Skeletal muscle tissue (tissue), 4 donors: ENCODE results near the gene KCNMA1. TPM values are rescaled to one million over a fixed set of nuclear protein-coding genes. Genes with fewer than 3 reads are reported as not detected.
A peak's percentile ranks its signal among the peaks of the same experiment; 100 is the strongest.

Experiments used
- H3K27ac ChIP-seq: one replicate; pipeline ENCODE4 v1.7.0; 2013; ENCODE audit warnings: mild to moderate bottlenecking, low read depth, low read length, inconsistent platforms
- H3K27me3 ChIP-seq, 3 donors: one replicate each; pipeline ENCODE4 v1.7.0; 2013; ENCODE audit warnings: low read length in 3 of 3; ENCODE audit not compliant: control insufficient read depth in 3 of 3, insufficient read depth in 3 of 3
- H3K36me3 ChIP-seq, 3 donors: one replicate each; pipeline ENCODE4 v1.7.0; 2013; ENCODE audit warnings: low read length in 3 of 3; ENCODE audit not compliant: control insufficient read depth in 3 of 3, insufficient read depth in 3 of 3
- H3K4me1 ChIP-seq, 3 donors: one replicate each; pipeline ENCODE4 v1.7.0; 2013; ENCODE audit warnings: low read length in 3 of 3, mild to moderate bottlenecking in 3 of 3; ENCODE audit not compliant: control insufficient read depth in 3 of 3, insufficient read depth in 3 of 3
- H3K4me3 ChIP-seq, 3 donors: one replicate each; pipeline ENCODE4 v1.7.0; 2013; ENCODE audit warnings: low read length in 3 of 3
- H3K9ac ChIP-seq, 3 donors: one replicate each; pipeline ENCODE4 v1.7.0; 2013; ENCODE audit warnings: low read length in 3 of 3, mild to moderate bottlenecking in 3 of 3, moderate library complexity in 2 of 3, low read depth in 1 of 3
- H3K9me3 ChIP-seq, 3 donors: one replicate each; pipeline ENCODE4 v1.7.0; 2013; ENCODE audit warnings: low read length in 3 of 3; ENCODE audit not compliant: control insufficient read depth in 3 of 3
- total RNA-seq: library from RNA; depleted of rRNA; stranded (reverse); fragments of >200 nt; gene quantifications from one replicate; pipeline ENCODE4 v1.2.3, GENCODE V29; 2014
- donor health status: Osteomylitis.

The KCNMA1 gene
- total RNA-seq, 1 donor from 2014 or later = 18.8 TPM

GRCh38 chr10:77555591-77556212 lies 81.9 kb downstream of the KCNMA1 start:
- Histone ChIP-seq H3K9me3 (no peaks in the 10 kb centered on the region), H3K36me3 (no peaks in the 10 kb centered on the region), H3K9ac (no peak overlapping the region), H3K27ac (peak overlapping the region; percentile 51), H3K27me3 (no peaks in the 10 kb centered on the region), H3K4me3 (no peak overlapping the region), H3K4me1 (peaks cover 9 to 49% (median 30%) of the 10 kb centered on the region in 3 donors)

GRCh38 chr10:77554996-77555397 lies 82.6 kb downstream of the KCNMA1 start:
- Histone ChIP-seq H3K9me3 (no peaks in the 10 kb centered on the region), H3K9ac (no peak overlapping the region), H3K4me3 (no peak overlapping the region), H3K36me3 (no peaks in the 10 kb centered on the region), H3K4me1 (peaks cover 15 to 56% (median 30%) of the 10 kb centered on the region in 3 donors), H3K27ac (peak overlapping the region; percentile 51), H3K27me3 (no peaks in the 10 kb centered on the region)

- Histone ChIP-seq H3K9ac (no peak overlapping the region), H3K9me3 (no peaks in the 10 kb centered on the region), H3K36me3 (no peaks in the 10 kb centered on the region), H3K4me1 (peaks cover 16 to 63% (median 27%) of the 10 kb centered on the region in 3 donors), H3K27ac (peak overlapping the region; percentile 58), H3K27me3 (no peaks in the 10 kb centered on the region), H3K4me3 (no peak overlapping the region)
These were observed 83.6 kb downstream of the KCNMA1 start for GRCh38 chr10:77553966-77554365.

- H3K4me1 ChIP-seq = peaks cover 19 to 69% (median 30%) of the 10 kb centered on the region in 3 donors
- no peaks in the 10 kb centered on the region for H3K36me3 ChIP-seq
- H3K4me3 ChIP-seq = no peak overlapping the region
- no peaks in the 10 kb centered on the region for H3K27me3 ChIP-seq
- H3K27ac ChIP-seq = peak overlapping the region; percentile 58
- H3K9me3 ChIP-seq = no peaks in the 10 kb centered on the region
- no peak overlapping the region for H3K9ac ChIP-seq
These were observed 84.3 kb downstream of the KCNMA1 start for GRCh38 chr10:77553311-77553710.

- Histone ChIP-seq H3K4me3 (no peak overlapping the region), H3K9me3 (no peaks in the 10 kb centered on the region), H3K27ac (peak overlapping the region; percentile 33), H3K27me3 (no peaks in the 10 kb centered on the region), H3K9ac (no peak overlapping the region), H3K36me3 (no peaks in the 10 kb centered on the region), H3K4me1 (peaks cover 23 to 79% (median 34%) of the 10 kb centered on the region in 3 donors)
These were observed 85.4 kb downstream of the KCNMA1 start for GRCh38 chr10:77552252-77552651.

- no peak overlapping the region for H3K4me3 ChIP-seq
- no peaks in the 10 kb centered on the region for H3K27me3 ChIP-seq
- H3K36me3 ChIP-seq = no peaks in the 10 kb centered on the region
- peaks cover 35 to 78% (median 39%) of the 10 kb centered on the region in 3 donors for H3K4me1 ChIP-seq
- H3K9ac ChIP-seq = no peak overlapping the region
- H3K9me3 ChIP-seq = no peaks in the 10 kb centered on the region
- H3K27ac ChIP-seq = no peak overlapping the region
These were observed 87.2 kb downstream of the KCNMA1 start for GRCh38 chr10:77550378-77550777.

- peaks cover 30 to 65% (median 33%) of the 10 kb centered on the region in 3 donors for H3K4me1 ChIP-seq
- no peak overlapping the region for H3K4me3 ChIP-seq
- no peaks in the 10 kb centered on the region for H3K36me3 ChIP-seq
- no peaks in the 10 kb centered on the region for H3K27me3 ChIP-seq
- no peak overlapping the region for H3K9ac ChIP-seq
- no peak overlapping the region for H3K27ac ChIP-seq
- no peaks in the 10 kb centered on the region for H3K9me3 ChIP-seq
These were observed 88.9 kb downstream of the KCNMA1 start for GRCh38 chr10:77548671-77549070.

- Histone ChIP-seq H3K9ac (no peak overlapping the region), H3K4me3 (no peak overlapping the region), H3K27ac (no peak overlapping the region), H3K9me3 (no peaks in the 10 kb centered on the region), H3K27me3 (no peaks in the 10 kb centered on the region), H3K36me3 (no peaks in the 10 kb centered on the region), H3K4me1 (peaks cover 27 to 60% (median 28%) of the 10 kb centered on the region in 3 donors)
These were observed 89.5 kb downstream of the KCNMA1 start for GRCh38 chr10:77548157-77548556.

- H3K4me1 ChIP-seq = peaks cover 27 to 59% (median 27%) of the 10 kb centered on the region in 3 donors
- H3K9ac ChIP-seq = no peak overlapping the region
- no peaks in the 10 kb centered on the region for H3K36me3 ChIP-seq
- peak overlapping the region; percentile 46 for H3K27ac ChIP-seq
- H3K9me3 ChIP-seq = no peaks in the 10 kb centered on the region
- no peak overlapping the region for H3K4me3 ChIP-seq
- H3K27me3 ChIP-seq = no peaks in the 10 kb centered on the region
These were observed 90.1 kb downstream of the KCNMA1 start for GRCh38 chr10:77547307-77548050.

- no peak overlapping the region for H3K9ac ChIP-seq
- no peaks in the 10 kb centered on the region for H3K27me3 ChIP-seq
- no peak overlapping the region for H3K4me3 ChIP-seq
- H3K4me1 ChIP-seq = peaks cover 27 to 50% (median 27%) of the 10 kb centered on the region in 3 donors
- no peaks in the 10 kb centered on the region for H3K9me3 ChIP-seq
- peak overlapping the region; percentile 57 for H3K27ac ChIP-seq
- H3K36me3 ChIP-seq = no peaks in the 10 kb centered on the region
These were observed 91.6 kb downstream of the KCNMA1 start for GRCh38 chr10:77546042-77546441.
